Adrenal gland (tissue), 5 donors: ENCODE results near the gene RAD51B.

Experiments used
- POLR2A ChIP-seq, 2 donors: fragments of 450-650 bp; IDR thresholded peaks; one replicate each; pipeline ENCODE4 v1.6.1; 2017; ENCODE audit warnings: antibody characterized with exemption in 2 of 2, mild to moderate bottlenecking in 2 of 2, moderate library complexity in 1 of 2
- TF ChIP-seq, protein P1 (sequence below), 6 experiments: fragments of 450-650 bp in 4 of 6; fragments of 200-600 bp in 2 of 6; sonication (generic) in 1 of 6; IDR thresholded peaks; 1 replicate in 5 of 6; 2 replicates in 1 of 6; pipeline versions ENCODE4 v1.5.1 to v1.8.0; 2016 to 2021; ENCODE audit warnings: antibody characterized with exemption in 6 of 6, mild to moderate bottlenecking in 2 of 6, moderate library complexity in 1 of 6
- donor health status: DM: no; HTN: no; CAD: no.

DNA sequence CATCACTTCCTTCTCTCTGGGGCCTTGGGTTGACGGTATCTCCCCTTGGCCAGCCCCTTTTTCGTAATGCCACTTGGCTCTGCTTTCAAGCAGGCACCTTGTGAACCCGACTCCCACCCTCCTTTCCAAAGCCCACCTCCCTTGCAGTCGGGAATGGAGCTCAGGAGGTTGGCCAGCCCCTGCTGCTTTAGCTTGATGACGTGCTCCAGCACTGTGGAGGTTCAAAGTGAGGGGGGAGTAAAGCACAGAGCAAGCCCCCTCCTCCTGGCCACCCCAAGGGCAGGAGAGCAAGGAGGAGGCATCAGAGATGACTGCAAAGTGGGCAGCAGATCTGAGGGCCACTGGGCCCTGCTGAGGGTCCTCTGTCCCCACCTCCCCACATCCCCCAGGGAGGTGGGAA lies 869.9 kb downstream of the RAD51B start:
- TF ChIP-seq, protein P1, sequence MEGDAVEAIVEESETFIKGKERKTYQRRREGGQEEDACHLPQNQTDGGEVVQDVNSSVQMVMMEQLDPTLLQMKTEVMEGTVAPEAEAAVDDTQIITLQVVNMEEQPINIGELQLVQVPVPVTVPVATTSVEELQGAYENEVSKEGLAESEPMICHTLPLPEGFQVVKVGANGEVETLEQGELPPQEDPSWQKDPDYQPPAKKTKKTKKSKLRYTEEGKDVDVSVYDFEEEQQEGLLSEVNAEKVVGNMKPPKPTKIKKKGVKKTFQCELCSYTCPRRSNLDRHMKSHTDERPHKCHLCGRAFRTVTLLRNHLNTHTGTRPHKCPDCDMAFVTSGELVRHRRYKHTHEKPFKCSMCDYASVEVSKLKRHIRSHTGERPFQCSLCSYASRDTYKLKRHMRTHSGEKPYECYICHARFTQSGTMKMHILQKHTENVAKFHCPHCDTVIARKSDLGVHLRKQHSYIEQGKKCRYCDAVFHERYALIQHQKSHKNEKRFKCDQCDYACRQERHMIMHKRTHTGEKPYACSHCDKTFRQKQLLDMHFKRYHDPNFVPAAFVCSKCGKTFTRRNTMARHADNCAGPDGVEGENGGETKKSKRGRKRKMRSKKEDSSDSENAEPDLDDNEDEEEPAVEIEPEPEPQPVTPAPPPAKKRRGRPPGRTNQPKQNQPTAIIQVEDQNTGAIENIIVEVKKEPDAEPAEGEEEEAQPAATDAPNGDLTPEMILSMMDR (IDR thresholded peaks at IDR 0.05), result no peak
- no peak for TF ChIP-seq POLR2A (IDR thresholded peaks at IDR 0.05)
